Measurements from ENCODE around the gene STX1B.

STX1B gene

DNA sequence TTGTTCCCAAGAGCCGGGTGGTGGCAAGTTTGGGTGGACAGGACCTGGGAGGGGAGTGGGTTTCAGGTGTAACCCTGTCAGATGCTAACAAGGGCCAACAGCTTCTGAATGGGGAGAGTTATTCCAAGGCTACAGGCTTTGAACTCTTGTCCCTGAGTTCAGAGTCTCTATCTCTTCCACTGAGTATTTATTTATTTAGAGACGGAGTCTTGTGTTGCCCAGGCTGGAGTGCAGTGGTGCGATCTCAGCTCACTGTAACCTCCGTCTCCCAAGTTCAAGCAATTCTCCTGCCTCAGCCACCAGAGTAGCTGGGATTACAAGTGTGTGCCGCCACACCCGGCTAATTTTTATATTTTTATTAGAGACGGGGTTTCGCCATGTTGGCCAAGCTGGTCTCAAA is 55.4 kb downstream of the STX1B start:
- Histone ChIP-seq H3K27me3 (ENCODE audit: low read length) (no peaks in the 10 kb centered on the region), H3K4me2 (ENCODE audit: low read depth, low read length, poor library complexity, severe bottlenecking) (no peak overlapping the region), H3K36me3 (ENCODE audit: low read length) (peaks cover 3% of the 10 kb centered on the region; the same call in 1 of the 2 replicates), H3K27ac (ENCODE audit: low read depth, low read length) (no peak overlapping the region), H2AFZ (ENCODE audit: low read depth, low read length, severe bottlenecking) (no peak overlapping the region), H3K9ac (ENCODE audit: low read length) (no peak overlapping the region), H3K9me2 (replicated peaks; ENCODE audit: insufficient read depth, low read length) (no peaks in the 10 kb centered on the region), H4K20me1 (ENCODE audit: low read depth, low read length) (no peaks in the 10 kb centered on the region), H3F3A (ENCODE audit: insufficient read depth) (peaks cover 9% of the 10 kb centered on the region; the same call in 1 of the 2 replicates), H3K79me2 (ENCODE audit: insufficient read depth, low read length) (peaks cover 9% of the 10 kb centered on the region), H3K9me3 (ENCODE audit: insufficient read depth, low read length) (no peaks in the 10 kb centered on the region), H3K4me3 (ENCODE audit: insufficient read depth, low read length, poor library complexity, severe bottlenecking) (no peak overlapping the region)
- TF ChIP-seq, protein P1, sequence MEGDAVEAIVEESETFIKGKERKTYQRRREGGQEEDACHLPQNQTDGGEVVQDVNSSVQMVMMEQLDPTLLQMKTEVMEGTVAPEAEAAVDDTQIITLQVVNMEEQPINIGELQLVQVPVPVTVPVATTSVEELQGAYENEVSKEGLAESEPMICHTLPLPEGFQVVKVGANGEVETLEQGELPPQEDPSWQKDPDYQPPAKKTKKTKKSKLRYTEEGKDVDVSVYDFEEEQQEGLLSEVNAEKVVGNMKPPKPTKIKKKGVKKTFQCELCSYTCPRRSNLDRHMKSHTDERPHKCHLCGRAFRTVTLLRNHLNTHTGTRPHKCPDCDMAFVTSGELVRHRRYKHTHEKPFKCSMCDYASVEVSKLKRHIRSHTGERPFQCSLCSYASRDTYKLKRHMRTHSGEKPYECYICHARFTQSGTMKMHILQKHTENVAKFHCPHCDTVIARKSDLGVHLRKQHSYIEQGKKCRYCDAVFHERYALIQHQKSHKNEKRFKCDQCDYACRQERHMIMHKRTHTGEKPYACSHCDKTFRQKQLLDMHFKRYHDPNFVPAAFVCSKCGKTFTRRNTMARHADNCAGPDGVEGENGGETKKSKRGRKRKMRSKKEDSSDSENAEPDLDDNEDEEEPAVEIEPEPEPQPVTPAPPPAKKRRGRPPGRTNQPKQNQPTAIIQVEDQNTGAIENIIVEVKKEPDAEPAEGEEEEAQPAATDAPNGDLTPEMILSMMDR (IDR thresholded peaks at IDR 0.05; ENCODE audit: insufficient read depth, low read length, poor library complexity, severe bottlenecking), result no peak
- TF ChIP-seq EZH2phosphoT487 (conservative IDR thresholded peaks at IDR 0.05; ENCODE audit: low read length), result no peak

DNA sequence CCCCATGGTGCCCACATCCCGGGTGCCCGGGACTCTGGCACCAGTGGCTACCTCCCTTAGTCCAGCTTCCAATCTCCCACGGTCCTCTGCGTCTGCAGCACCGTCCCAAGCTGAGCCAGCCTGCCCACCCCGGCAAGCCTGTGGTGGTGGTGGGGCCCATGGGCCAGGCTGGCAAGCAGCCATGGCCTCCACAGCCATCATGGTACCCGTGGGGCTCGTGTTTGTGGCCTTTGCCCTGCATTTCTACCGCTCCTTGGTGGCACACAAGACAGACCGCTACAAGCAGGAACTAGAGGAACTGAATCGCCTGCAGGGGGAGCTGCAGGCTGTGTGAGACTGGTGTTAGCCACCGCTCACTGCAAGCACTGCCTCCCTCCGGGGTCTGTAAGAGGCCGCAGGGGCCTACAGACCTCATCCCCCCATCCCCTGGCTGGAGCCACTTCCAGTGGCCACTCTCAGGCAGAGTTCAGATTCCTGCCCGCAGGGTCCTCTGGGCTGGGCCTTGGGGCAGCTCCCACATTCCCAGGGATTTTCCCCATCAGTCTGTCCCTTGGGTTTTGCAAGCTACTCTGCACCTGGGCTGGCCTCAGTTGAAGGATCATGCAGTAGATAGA is 56.8 kb downstream of the STX1B start:
- peaks cover 6% of the 10 kb centered on the region for H3K79me2 ChIP-seq (ENCODE audit: insufficient read depth, low read length)
- no peaks in the 10 kb centered on the region for H4K20me1 ChIP-seq (ENCODE audit: low read depth, low read length)
- H3K9me3 ChIP-seq (ENCODE audit: insufficient read depth, low read length), result no peaks in the 10 kb centered on the region
- no peak overlapping the region for H3K9ac ChIP-seq (ENCODE audit: low read length)
- no peaks in the 10 kb centered on the region for H3K27me3 ChIP-seq (ENCODE audit: low read length)
- H3F3A ChIP-seq (ENCODE audit: insufficient read depth), result peaks cover 4% of the 10 kb centered on the region; the same call in 1 of the 2 replicates
- H3K9me2 ChIP-seq (replicated peaks; ENCODE audit: insufficient read depth, low read length), result no peaks in the 10 kb centered on the region
- H3K4me3 ChIP-seq (ENCODE audit: insufficient read depth, low read length, poor library complexity, severe bottlenecking), result no peak overlapping the region
- no peak overlapping the region for H2AFZ ChIP-seq (ENCODE audit: low read depth, low read length, severe bottlenecking)
- no peaks in the 10 kb centered on the region for H3K36me3 ChIP-seq (ENCODE audit: low read length)
- H3K27ac ChIP-seq (ENCODE audit: low read depth, low read length), result no peak overlapping the region
- TF ChIP-seq EZH2phosphoT487 (conservative IDR thresholded peaks at IDR 0.05; ENCODE audit: low read length), result no peak
- TF ChIP-seq, protein P1 (IDR thresholded peaks at IDR 0.05; ENCODE audit: insufficient read depth, low read length, poor library complexity, severe bottlenecking), result peak; percentile 91
- H3K4me2 ChIP-seq (ENCODE audit: low read depth, low read length, poor library complexity, severe bottlenecking), result no peak overlapping the region

DNA sequence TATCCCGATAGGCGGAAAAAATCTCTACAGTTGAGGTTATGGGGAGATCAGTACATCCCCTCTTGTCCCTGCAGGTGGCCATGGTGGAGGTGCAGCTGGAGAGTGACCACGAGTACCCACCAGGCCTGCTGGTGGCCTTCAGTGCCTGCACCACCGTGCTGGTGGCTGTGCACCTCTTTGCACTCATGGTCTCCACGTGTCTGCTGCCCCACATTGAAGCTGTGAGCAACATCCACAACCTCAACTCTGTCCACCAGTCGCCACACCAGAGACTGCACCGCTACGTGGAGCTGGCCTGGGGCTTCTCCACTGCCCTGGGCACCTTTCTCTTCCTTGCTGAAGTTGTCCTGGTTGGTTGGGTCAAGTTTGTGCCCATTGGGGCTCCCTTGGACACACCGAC is 57.3 kb downstream of the STX1B start:
- Histone ChIP-seq H3K4me2 (ENCODE audit: low read depth, low read length, poor library complexity, severe bottlenecking) (no peak overlapping the region), H3F3A (ENCODE audit: insufficient read depth) (peaks cover 4% of the 10 kb centered on the region; the same call in 1 of the 2 replicates), H3K27ac (ENCODE audit: low read depth, low read length) (no peak overlapping the region)

More for the DNA sequence above, 57.3 kb downstream of the STX1B start:
- H4K20me1 ChIP-seq (ENCODE audit: low read depth, low read length), result no peaks in the 10 kb centered on the region
- H3K79me2 ChIP-seq (ENCODE audit: insufficient read depth, low read length), result 0 out of 2 replicates have a peak, but pooled peaks cover 3% of the 10 kb centered on the region
- H3K9ac ChIP-seq (ENCODE audit: low read length), result no peak overlapping the region
- H3K27me3 ChIP-seq (ENCODE audit: low read length), result no peaks in the 10 kb centered on the region
- no peak overlapping the region for H3K4me3 ChIP-seq (ENCODE audit: insufficient read depth, low read length, poor library complexity, severe bottlenecking)
- H2AFZ ChIP-seq (ENCODE audit: low read depth, low read length, severe bottlenecking), result no peak overlapping the region
- H3K36me3 ChIP-seq (ENCODE audit: low read length), result no peaks in the 10 kb centered on the region
- TF ChIP-seq, protein P1 (IDR thresholded peaks at IDR 0.05; ENCODE audit: insufficient read depth, low read length, poor library complexity, severe bottlenecking), result no peak
- TF ChIP-seq EZH2phosphoT487 (conservative IDR thresholded peaks at IDR 0.05; ENCODE audit: low read length), result no peak
- H3K9me2 ChIP-seq (replicated peaks; ENCODE audit: insufficient read depth, low read length), result no peaks in the 10 kb centered on the region
- H3K9me3 ChIP-seq (ENCODE audit: insufficient read depth, low read length), result no peaks in the 10 kb centered on the region

Data from SU-DHL-6 (cell line).